Activated naive CD8-positive, alpha-beta T cell treated with anti-CD3 and anti-CD28 coated beads, Interleukin-2, amount 10 ng/mL, durations not matched to agents 7 days and 5 days (primary cell): ENCODE measurements around the gene ZNF208. TPM values are rescaled to one million over a fixed set of nuclear protein-coding genes. Genes with fewer than 3 reads are reported as not detected.
"Not testable (repeated sequence)": the region's sequence is repeated elsewhere in the genome, so short reads cannot be mapped to it uniquely, and the experiment has no call there.

Source experiments
- ATAC-seq: fragments of 150-1000 bp; cut with Tn5 transposase; one replicate; pipeline ENCODE4 v1.10.0; 2021; ENCODE audit warnings: low read depth, moderate library complexity
- POLR2A ChIA-PET: fragments of 350-600 bp; sonication (Branson Sonifier 250); formaldehyde crosslinking; loops from one replicate; lab custom pipeline; 2021; ENCODE audit warnings: antibody characterized with exemption; lab: Charles Lee
- DNase-seq: peaks from one replicate; pipeline ENCODE4 v3.0.0; 2021
- H3K27ac Mint-ChIP-seq: one replicate; pipeline ENCODE4 v1.8.0; 2022; ENCODE audit warnings: mild to moderate bottlenecking, mixed read lengths
- H3K27me3 Mint-ChIP-seq: one replicate; pipeline ENCODE4 v1.8.0; 2022; ENCODE audit warnings: mild to moderate bottlenecking, moderate library complexity, mixed read lengths
- H3K36me3 Mint-ChIP-seq: one replicate; pipeline ENCODE4 v1.8.0; 2021; ENCODE audit warnings: mild to moderate bottlenecking, mixed read lengths
- H3K4me1 Mint-ChIP-seq: one replicate; pipeline ENCODE4 v1.8.0; 2021; ENCODE audit warnings: mixed read lengths
- H3K4me3 Mint-ChIP-seq: one replicate; pipeline ENCODE4 v1.8.0; 2022; ENCODE audit warnings: mild to moderate bottlenecking, moderate library complexity, mixed read lengths
- H3K9me3 Mint-ChIP-seq: one replicate; pipeline ENCODE4 v1.8.0; 2021; ENCODE audit warnings: mixed read lengths
- total RNA-seq, 2 experiments: library from RNA; stranded (reverse); gene quantifications; one replicate each; pipeline ENCODE4 v1.2.3, GENCODE V29; 2021

The ZNF208 gene
- total RNA-seq, 2 experiments from 2014 or later: 2.6 to 3.2 TPM

DNA sequence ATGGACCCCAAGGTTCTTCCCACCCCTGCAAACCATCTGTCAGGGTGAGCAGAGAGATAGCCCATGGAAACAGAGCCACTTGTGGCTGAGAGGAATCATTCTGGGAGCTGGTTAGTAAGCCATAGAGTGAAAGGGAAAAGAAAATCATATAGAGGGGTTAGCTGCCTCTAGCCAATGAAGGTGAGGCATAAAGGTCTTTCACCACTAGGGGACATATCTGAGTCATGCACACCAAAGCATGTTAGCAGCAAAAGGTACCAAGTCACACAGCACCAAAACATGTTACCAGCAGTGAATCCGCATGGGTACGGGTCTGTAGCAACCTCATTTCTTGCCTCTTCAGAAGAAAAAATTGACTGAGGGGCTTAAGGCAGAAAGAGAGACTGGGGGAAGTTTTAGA is 98.1 kb downstream of the ZNF208 start:
- H3K27ac Mint-ChIP-seq: no peak overlapping the region
- no peak for DNase-seq
- H3K4me3 Mint-ChIP-seq: no peak overlapping the region
- peaks cover 30% of the 10 kb centered on the region for H3K9me3 Mint-ChIP-seq
- POLR2A ChIA-PET: no interaction called here
- H3K27me3 Mint-ChIP-seq: no peaks in the 10 kb centered on the region
- no peak for ATAC-seq
- no peaks in the 10 kb centered on the region for H3K36me3 Mint-ChIP-seq
- H3K4me1 Mint-ChIP-seq: no peaks in the 10 kb centered on the region

DNA sequence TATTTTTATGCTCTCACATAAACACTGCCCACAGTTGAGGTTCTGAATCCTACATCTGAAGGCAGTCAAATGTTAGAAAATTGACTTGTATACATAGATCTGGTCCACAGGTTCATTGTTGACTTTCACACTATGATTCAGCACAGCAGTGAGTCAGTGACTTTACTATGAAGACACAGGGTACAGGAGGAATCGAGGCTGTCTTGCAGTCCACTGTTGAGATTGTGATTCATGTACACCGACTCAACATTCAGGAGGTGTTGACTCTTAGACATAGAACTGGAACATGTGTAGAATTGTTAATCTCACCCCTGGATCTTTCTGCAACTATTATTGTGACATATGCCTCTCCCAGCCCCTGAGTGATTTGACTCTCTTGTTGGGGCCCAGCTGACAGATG is 100.4 kb downstream of the ZNF208 start:
- POLR2A ChIA-PET: no interaction called here
- DNase-seq (no peak), ATAC-seq (no peak)
- H3K27ac Mint-ChIP-seq: no peak overlapping the region
- peaks cover 35% of the 10 kb centered on the region for H3K9me3 Mint-ChIP-seq
- H3K4me1 Mint-ChIP-seq: no peaks in the 10 kb centered on the region
- H3K27me3 Mint-ChIP-seq: no peaks in the 10 kb centered on the region
- no peaks in the 10 kb centered on the region for H3K36me3 Mint-ChIP-seq
- no peak overlapping the region for H3K4me3 Mint-ChIP-seq

DNA sequence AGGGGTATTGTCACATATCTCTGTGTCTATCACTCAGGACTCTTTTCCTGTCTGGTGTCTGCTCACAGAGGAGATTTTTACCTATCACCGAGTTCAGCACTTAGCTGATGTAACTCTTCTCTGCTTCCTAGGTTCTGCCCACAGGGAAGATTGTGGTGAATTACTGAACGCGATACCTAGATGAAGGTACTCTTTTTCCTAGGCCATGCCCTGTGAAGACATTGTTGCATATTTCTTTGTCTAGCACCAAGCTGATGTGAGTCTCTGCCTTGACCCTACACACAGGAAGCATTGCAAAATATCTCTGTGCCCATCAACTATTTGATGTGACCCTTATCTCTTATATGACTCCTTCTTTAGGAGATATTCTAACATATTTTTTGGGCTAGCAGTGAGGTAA is 102.7 kb downstream of the ZNF208 start:
- no peak for DNase-seq
- Mint-ChIP-seq H3K9me3 (peaks cover 33% of the 10 kb centered on the region), H3K27me3 (no peaks in the 10 kb centered on the region), H3K27ac (no peak overlapping the region), H3K36me3 (no peaks in the 10 kb centered on the region), H3K4me1 (no peaks in the 10 kb centered on the region), H3K4me3 (no peak overlapping the region)
- no peak for ATAC-seq
- POLR2A ChIA-PET: no interaction called here

DNA sequence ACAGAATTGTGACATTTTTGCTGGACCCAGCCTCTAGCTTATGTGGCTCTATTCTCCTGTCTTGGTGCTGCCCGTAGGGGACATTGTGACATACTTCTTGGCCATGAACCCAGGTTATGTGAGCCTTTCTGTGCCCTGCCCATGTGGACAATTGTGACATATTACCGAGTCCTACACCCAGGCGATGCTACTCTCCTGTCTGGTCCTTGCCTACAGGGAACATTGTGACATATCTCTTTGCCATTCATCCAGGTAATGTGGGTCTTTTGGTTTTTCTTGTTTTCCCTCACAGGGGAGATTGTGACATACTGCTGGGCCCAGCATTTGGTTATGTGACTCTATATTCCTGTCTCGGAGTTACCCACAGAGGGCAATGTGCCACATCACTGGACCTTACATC is 103.2 kb downstream of the ZNF208 start:
- Mint-ChIP-seq H3K4me3 (no peak overlapping the region), H3K36me3 (no peaks in the 10 kb centered on the region), H3K4me1 (no peaks in the 10 kb centered on the region), H3K27ac (no peak overlapping the region), H3K27me3 (no peaks in the 10 kb centered on the region), H3K9me3 (peaks cover 33% of the 10 kb centered on the region)
- DNase-seq: no peak
- POLR2A ChIA-PET: no interaction called here
- ATAC-seq: no peak

DNA sequence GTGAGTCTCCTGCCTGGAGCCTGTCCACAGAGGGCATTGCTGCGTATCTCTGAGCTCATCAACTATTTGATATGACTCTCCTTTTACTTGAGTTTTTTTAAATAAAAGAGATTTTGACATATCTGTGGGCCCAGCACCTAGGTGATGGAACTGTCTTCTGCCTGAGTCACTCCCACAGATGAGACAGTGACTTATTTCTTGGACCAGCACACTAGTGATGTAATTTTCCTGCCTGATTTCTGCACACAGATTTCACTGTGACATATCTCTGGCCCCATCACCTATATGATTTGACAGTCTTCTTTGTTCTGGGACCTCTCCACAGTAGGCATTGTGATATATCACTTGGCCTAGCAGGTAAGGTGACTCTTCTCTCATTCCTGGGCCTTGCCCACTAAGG is 108.2 kb downstream of the ZNF208 start:
- no peak for DNase-seq
- H3K4me1 Mint-ChIP-seq: no peaks in the 10 kb centered on the region
- peaks cover 28% of the 10 kb centered on the region for H3K9me3 Mint-ChIP-seq
- H3K27me3 Mint-ChIP-seq: no peaks in the 10 kb centered on the region
- no peak for ATAC-seq
- H3K27ac Mint-ChIP-seq: no peak overlapping the region
- POLR2A ChIA-PET: no interaction called here
- H3K36me3 Mint-ChIP-seq: no peaks in the 10 kb centered on the region
- H3K4me3 Mint-ChIP-seq: no peak overlapping the region

DNA sequence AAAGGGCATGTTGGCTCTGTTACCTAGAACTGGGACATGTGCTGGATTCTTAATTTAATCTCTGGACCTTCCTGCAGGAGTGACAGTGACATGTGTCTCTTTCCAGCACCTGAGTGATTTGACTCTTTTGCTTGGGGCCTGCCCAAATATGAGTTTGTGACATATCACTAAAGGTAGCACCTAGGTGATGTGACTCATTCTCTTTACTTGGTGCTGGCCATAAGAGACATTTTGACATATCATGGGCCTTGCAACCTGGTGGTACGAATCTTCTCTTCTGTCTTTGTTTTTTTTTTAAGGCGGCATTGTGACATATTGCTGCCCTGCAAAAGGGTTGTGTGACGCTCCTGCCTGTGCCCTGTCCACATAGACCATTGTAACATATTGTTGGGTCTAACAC is 108.9 kb downstream of the ZNF208 start:
- no peak for ATAC-seq

DNA sequence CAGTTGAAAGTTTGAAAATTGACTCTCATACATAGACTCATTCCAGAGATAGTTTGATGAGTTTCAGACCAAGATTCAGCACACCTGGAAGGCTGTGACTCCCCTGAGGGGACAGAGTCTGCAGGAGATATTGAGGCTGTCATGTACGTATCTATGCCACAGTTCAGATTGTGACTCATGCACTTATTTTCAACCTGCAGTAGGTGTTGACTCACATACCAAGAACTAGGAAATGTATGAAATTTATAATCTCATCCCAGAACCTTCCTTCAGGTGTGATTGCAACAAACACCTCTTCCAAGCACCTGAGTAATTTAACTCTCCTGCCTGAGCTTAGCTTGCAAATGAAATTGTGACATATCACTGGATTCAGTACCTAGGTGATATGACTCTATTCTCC is 110.3 kb downstream of the ZNF208 start:
- no peak for ATAC-seq
- Mint-ChIP-seq H3K4me1 (no peaks in the 10 kb centered on the region), H3K9me3 (peaks cover 35% of the 10 kb centered on the region), H3K27ac (no peak overlapping the region), H3K36me3 (peaks cover 2% of the 10 kb centered on the region), H3K4me3 (no peak overlapping the region), H3K27me3 (no peaks in the 10 kb centered on the region)
- POLR2A ChIA-PET: no interaction called here
- DNase-seq: no peak

More for the DNA sequence above, 108.9 kb downstream of the ZNF208 start:
- Mint-ChIP-seq H3K36me3 (no peaks in the 10 kb centered on the region), H3K4me3 (no peak overlapping the region), H3K4me1 (no peaks in the 10 kb centered on the region), H3K27ac (no peak overlapping the region), H3K9me3 (peaks cover 33% of the 10 kb centered on the region), H3K27me3 (no peaks in the 10 kb centered on the region)
- DNase-seq: no peak
- POLR2A ChIA-PET: no interaction called here

DNA sequence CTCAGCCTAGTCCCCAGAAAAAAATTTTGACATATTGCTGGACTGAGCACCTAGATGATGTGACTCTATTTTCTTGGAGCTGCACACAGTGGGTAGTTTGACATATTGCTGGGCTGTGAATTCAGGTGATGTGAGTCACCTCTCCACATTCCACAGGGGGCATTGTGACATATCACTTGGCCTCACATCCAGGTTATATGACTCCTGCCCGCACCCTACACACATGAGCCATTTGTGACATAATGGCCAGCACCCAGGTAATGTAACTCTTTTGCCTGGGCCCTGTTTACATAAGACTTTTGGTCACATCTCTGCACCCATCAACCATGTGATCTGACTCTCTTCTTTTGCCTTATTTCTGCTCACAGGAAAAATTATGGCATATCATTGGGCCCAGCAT is 119.7 kb downstream of the ZNF208 start:
- peaks cover 14% of the 10 kb centered on the region for H3K9me3 Mint-ChIP-seq
- no peak for ATAC-seq
- H3K27ac Mint-ChIP-seq: no peak overlapping the region
- POLR2A ChIA-PET: no interaction called here
- DNase-seq: no peak
- H3K36me3 Mint-ChIP-seq: peaks cover 2% of the 10 kb centered on the region
- no peaks in the 10 kb centered on the region for H3K27me3 Mint-ChIP-seq
- H3K4me3 Mint-ChIP-seq: no peak overlapping the region
- H3K4me1 Mint-ChIP-seq: no peaks in the 10 kb centered on the region

DNA sequence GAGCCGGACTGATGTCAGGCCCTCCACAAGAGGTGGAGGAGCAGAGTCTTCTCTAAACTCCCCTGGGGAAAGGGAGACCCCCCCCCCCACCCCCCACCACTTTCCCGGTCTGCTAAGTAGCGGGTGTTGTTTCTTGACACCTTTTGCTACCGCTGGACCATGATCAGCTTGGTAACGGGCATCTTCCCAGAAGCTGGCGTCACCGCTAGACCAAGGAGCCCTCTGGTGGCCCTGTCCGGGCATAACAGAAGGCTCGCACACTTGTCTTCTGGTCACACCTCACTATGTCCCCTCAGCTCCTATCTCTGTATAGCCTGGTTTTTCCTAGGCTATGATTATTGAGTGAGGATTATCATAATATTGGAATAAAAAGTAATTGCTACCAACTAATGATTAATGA is 120.7 kb downstream of the ZNF208 start:
- H3K27me3 Mint-ChIP-seq, H3K4me1 Mint-ChIP-seq, H3K9me3 Mint-ChIP-seq, H3K27ac Mint-ChIP-seq, ATAC-seq, H3K4me3 Mint-ChIP-seq, POLR2A ChIA-PET, H3K36me3 Mint-ChIP-seq: not testable (repeated sequence)
- peak; percentile 30 for DNase-seq

DNA sequence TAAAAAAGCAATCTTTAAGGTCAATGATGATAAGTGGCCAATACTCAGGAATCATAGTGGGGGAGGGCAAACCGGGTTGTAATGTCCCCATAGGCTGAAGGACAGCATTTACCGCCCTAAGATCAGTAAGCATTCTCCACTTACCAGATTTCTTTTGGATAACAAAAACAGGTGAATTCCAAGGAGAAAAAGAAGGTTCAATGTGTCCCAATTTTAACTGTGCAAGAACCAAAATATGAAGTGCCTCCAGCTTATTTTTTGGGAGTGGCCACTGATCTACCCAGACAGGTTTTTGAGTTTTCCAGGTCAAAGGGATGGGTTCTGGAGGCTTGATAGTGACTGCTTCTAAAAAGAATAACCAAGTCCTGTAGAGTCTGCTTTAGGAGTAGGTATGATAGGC is 125.2 kb downstream of the ZNF208 start:
- DNase-seq, ATAC-seq, POLR2A ChIA-PET, H3K36me3 Mint-ChIP-seq, H3K4me3 Mint-ChIP-seq, H3K27ac Mint-ChIP-seq, H3K27me3 Mint-ChIP-seq, H3K4me1 Mint-ChIP-seq: not testable (repeated sequence)
- H3K9me3 Mint-ChIP-seq: peaks cover 16% of the 10 kb centered on the region

DNA sequence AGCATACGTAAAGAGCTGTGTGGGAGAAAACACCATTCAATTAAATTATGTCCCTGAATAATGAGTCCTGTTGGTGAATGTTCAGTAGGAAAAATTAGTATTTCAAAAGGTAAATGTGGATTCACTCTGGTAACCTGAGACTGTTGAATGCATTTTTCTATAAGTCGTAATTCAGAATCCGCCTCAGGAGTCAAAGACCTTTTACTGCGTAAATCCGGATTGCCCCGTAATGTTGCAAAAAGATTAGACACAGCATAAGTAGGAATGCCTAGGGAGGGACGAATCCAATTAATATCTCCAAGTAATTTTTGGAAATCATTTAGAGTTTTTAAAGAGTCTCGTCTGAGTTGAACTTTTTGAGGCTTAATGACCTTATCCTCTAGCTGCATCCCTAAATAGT is 126.0 kb downstream of the ZNF208 start:
- H3K4me1 Mint-ChIP-seq, DNase-seq, H3K27ac Mint-ChIP-seq, H3K36me3 Mint-ChIP-seq, H3K27me3 Mint-ChIP-seq, ATAC-seq, POLR2A ChIA-PET, H3K4me3 Mint-ChIP-seq: not testable (repeated sequence)
- peaks cover 16% of the 10 kb centered on the region for H3K9me3 Mint-ChIP-seq

DNA sequence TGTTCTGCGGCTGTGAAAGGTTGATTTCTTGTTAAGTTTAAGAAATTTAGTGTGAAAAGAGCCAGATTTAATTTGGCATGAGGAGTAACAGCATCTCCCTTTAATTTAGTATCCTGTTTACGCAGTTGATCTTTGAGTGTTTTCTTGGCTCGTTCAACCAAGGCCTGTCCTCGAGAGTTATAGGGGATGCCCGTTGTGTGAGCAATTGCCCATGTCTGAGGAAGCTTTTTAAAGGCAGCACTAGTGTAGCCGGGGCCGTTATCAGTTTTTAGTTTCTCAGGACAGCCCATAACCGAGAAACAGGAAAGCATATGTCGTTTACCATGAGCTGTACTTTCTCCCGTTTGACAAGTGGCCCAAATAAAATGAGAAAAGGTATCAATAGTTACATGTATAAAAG is 127.2 kb downstream of the ZNF208 start:
- no peaks in the 10 kb centered on the region for H3K36me3 Mint-ChIP-seq

More for the DNA sequence above, 127.2 kb downstream of the ZNF208 start:
- POLR2A ChIA-PET: no interaction called here
- no peak overlapping the region for H3K27ac Mint-ChIP-seq
- no peak for DNase-seq
- H3K9me3 Mint-ChIP-seq: peaks cover 16% of the 10 kb centered on the region
- no peaks in the 10 kb centered on the region for H3K4me1 Mint-ChIP-seq
- no peak overlapping the region for H3K4me3 Mint-ChIP-seq
- no peaks in the 10 kb centered on the region for H3K27me3 Mint-ChIP-seq
- no peak for ATAC-seq
